H7 (cell line): Measurements from ENCODE around the gene EMC10. TPM values are rescaled to one million over a fixed set of nuclear protein-coding genes. Genes with fewer than 3 reads are reported as not detected.
A peak's percentile ranks its signal among the peaks of the same experiment; 100 is the strongest.

Experiments used
- DNase-seq: peaks from one replicate; pipeline ENCODE4 v3.0.0; 2012
- H3K27me3 ChIP-seq: 2 replicates; pipeline ENCODE4 v1.6.0; 2011; ENCODE audit warnings: mild to moderate bottlenecking, low read length; ENCODE audit not compliant: control insufficient read depth, insufficient read depth
- H3K36me3 ChIP-seq: replicated peaks from 2 replicates; pipeline ENCODE4 v1.5.1; 2011; ENCODE audit warnings: low read length; ENCODE audit not compliant: control insufficient read depth, insufficient read depth
- H3K4me3 ChIP-seq: 2 replicates; pipeline ENCODE4 v1.5.1; 2011; ENCODE audit warnings: low read depth, mild to moderate bottlenecking, control low read depth, low read length, moderate library complexity; ENCODE audit not compliant: insufficient read depth
- total RNA-seq: library from RNA; depleted of rRNA; stranded (reverse); fragments of >200 nt; shearing (Covaris generic); gene quantifications from 2 replicates; pipeline ENCODE4 v1.2.3, GENCODE V29; 2014; rRNA removed

EMC10 gene
- total RNA-seq: 146 and 166 TPM in 2 replicates

DNA sequence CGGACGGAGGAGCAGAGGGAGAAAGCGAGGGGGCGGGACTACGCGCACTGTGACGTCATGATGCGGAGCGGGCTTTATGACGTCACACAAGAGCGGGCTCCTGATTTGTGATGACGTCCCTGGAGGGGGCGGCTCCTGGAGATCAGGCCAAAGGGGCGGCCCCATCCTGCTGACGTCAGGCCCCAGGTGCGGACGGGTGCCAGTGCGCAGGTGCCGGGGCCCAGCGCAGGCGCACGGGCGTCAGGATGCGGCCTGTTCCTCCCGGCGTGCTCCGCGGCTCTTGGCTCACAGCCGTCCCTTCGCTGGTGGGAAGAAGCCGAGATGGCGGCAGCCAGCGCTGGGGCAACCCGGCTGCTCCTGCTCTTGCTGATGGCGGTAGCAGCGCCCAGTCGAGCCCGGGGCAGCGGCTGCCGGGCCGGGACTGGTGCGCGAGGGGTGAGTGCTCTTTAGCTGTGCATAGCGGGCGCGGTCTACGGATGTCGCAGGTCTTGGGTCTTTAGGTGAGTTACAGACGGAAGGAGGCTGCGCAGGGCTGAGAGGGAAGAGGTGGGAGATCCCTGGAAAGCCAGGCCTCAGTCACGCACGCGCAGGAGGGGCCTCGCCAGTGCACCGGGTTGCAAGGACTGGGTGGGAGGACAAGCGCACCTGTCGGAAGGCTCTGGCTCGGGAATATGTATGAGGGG is at the start of gene EMC10, which contains the start of gene GARIN5A:
Gene EMC10 (plus strand): TSS at position 284 of the 683 bp plus-strand sequence. CDS start 38 bp downstream, at position 322.
Gene GARIN5A (minus strand): TSS at position 625 of the 683 bp plus-strand sequence. CDS start 460 bp downstream, at position 165.
- H3K36me3 ChIP-seq: peaks cover 11% of the 10 kb centered on the region
- H3K27me3 ChIP-seq: no peaks in the 10 kb centered on the region
- DNase-seq: peak; percentile 100
- H3K4me3 ChIP-seq: peak within 1 kb of the TSS; percentile 92

DNA sequence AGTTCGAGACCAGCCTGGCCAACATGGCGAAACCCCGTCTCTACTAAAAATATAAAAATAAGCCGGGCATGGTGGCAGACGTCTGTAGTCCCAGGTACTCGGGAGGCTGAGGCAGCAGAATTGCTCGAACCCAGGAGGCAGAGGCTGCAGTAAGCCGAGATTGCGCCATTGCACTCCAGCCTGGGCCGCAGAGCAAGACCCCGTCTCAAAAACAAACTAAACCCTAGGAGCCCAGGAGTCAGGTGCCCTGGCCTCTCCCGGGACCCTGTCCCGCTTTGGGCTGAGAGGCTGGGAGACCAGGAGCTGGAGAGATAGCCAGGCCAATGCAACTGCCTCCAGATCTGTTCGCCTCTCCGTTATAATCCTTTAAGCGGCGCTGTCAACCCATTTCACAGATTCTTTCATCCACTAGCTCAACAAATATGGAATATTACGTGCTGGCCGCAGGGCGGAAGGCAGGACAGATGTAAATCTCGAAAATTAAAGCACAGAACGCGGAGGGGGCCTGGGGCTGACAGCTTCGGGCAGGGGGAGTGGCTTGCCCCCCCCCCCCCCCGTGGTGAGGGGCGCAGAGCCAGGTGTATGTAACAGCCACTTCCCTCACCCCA is 48.9 kb upstream of the EMC10 start:
- Histone ChIP-seq H3K4me3 (peak overlapping the region; percentile 28), H3K27me3 (peaks cover 20% of the 10 kb centered on the region), H3K36me3 (peaks cover 3% of the 10 kb centered on the region; the same call in 1 of the 2 replicates)
- DNase-seq: no peak

- peak; percentile 87 for DNase-seq
- peak overlapping the region; percentile 28 for H3K4me3 ChIP-seq
Observed at GRCh38 chr19:50427997-50428425, 48.3 kb upstream of the EMC10 start.

DNA sequence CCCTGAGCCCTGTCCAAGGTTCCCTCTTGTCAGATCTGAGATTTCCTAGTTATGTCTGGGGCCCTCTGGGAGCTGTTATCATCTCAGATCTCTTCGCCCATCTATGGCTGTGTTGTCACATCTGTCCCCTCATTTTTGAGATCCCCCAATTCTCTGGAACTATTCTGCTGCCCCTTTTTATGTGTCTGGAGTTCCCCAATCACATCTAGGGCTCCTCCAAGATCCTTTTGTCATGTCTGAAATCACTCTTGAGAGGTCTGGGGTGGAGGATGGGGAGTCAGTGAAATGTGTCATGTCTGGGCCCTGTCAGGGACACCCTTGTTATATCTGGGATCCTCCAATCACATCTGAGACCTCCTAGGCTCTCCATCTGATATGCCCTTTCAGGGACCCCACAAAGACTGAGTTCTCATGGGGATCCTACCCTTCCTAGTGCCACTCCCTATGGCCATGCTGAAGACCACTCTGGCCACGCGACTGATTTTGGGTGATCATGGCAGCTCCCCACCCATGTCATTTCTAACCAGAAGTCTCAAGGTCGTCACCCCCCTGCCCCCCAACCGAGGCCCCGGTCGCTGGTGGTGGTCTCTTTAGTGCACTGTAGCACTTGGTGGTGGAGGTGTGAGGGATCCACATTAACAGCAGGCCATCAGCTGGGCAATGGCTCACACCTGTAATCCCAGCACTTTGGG is 47.4 kb upstream of the EMC10 start:
- peaks cover 20% of the 10 kb centered on the region for H3K27me3 ChIP-seq
- H3K4me3 ChIP-seq: no peak overlapping the region
- DNase-seq: no peak
- no peaks in the 10 kb centered on the region for H3K36me3 ChIP-seq

More at GRCh38 chr19:50427997-50428425, 48.3 kb upstream of the EMC10 start:
- peaks cover 20% of the 10 kb centered on the region for H3K27me3 ChIP-seq
- H3K36me3 ChIP-seq: peaks cover 2% of the 10 kb centered on the region; the same call in 1 of the 2 replicates

- H3K36me3 ChIP-seq: no peaks in the 10 kb centered on the region
- H3K27me3 ChIP-seq: peaks cover 20% of the 10 kb centered on the region
- H3K4me3 ChIP-seq: peak overlapping the region; percentile 73
- DNase-seq: no peak
Observed at GRCh38 chr19:50430888-50431342, 45.4 kb upstream of the EMC10 start.

DNA sequence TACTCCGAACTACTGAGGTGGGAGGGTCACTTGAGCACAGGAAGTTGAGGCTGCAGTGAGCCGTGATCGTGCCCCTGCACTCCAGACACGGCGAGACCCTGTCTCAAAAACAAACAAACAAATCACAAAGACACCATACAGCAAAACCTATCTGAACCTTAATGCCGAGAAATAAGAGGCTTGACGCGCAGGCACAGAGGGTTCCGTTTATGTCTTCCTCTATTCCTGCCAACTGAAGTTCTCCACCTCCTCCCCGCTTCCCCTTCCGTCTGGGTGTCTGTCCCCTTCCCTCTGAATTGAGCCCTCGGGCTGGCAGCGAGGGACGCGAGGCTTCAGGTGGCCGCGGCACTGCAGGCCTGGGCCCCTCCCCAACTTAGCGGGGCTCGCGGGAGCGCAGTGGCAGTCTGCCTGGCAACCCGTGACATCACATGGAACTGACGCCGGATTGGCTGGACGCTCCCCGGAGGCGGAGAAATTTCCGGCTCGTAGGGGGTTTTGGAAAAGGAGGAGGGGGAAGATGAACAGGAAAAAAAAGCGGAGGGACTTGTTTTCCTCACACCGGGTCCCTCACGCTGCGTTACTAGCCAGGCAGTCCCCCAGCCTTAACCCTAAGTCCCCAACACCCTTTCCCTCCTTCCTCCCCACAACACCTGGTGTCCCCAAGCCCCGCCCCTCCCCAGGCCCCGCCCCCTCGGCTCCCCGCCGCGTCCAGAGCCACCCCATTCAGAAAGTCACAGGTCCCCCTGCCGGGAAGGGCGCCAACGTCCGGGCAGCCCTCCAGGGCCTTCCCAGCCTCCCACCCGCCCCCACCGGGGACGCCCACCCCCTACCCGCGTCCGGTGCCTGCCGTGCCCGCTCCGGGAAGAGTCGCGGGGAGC is 44.7 kb upstream of the EMC10 start:
- DNase-seq: peak; percentile 98
- H3K4me3 ChIP-seq: peak overlapping the region; percentile 73
- H3K36me3 ChIP-seq: no peaks in the 10 kb centered on the region
- H3K27me3 ChIP-seq: peaks cover 20% of the 10 kb centered on the region

DNA sequence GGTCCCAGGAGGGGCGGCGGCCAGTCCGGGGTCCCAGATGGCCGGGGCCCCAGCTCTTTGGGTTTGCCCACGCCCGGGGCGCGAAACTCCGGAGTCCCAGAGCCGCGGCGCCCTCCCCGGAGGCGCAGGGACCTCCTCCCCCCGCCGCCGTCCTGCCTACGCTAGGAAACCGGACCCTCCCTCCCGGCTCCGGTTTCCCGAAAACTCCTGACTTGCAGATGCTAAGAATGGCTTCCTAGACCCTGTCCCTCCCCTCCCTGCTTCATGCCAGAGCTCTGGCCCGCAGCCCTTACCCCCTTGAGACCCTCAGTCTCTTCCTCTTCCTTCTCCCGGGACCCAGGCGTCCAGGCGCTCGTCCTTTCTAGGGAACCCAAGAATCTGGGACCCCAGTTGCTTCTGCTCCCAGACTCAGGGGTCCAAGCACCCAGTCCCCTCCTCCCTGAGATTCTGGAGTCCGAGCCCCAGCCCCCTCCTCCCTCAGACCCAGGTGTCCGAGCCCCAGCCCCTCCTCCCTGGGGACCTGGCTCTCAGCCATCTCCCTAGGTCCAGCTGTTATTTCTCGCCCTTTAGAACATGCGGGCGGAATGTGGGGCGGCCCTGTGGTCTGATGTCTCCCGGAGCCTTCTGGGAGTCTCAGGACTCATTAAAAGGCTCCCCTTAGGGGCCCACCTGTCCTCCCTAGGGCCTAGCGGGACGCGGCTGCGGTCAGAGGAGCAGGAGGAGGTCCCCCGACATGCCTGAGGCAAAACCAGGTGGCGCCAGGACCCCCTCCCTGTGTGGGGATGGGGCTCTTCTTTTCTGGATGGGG is 43.9 kb upstream of the EMC10 start, which contains the start of gene MYBPC2:
Gene MYBPC2 (plus strand): TSS at position 672 of the 808 bp plus-strand sequence. CDS start 62 bp downstream, at position 734.
- peak; percentile 88 for DNase-seq

DNA sequence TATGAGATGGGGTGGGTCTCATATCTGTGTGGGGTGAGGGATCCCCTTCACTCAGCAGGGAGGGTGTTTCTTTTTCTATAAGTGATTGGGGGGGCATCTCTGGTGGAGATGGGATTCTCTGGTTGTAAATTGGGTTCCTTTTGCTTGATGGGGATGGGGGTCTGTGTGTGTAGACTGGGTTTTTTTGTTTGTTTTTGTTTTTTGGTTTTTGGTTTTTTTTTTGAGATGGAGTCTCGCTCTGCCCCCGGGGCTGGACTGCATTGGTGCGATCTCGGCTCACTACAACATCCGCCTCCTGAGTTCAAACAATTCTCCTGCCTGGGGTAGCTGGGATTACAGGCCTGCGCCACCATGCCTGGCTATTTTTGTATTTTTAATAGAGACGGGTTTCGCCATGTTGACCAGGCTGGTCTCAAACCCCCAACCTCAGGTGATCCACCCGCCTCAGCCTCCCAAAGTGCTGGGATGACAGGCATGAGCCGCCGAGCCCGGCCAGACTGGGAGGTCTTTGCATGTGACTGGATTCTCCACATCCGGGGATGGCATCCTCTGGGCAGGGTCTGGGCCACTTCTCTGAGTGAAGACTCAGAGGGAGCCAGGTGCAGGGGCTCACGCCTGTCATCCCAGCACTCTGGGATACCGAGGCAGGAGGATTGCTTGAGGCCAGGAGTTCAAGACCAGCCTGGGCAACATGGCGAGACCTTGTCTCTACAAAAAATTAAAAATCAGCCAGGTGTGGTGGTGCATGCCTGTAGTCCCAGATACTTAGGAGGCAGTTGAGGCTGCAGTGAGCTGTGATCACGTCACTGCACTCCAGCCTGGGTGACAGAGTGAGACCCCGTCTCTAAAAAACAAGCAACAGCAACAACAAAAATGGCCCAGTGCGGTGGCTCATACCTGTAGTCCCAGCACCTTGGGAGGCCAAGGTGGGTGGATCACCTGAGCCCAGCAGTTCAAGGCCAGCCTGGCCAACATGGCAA is 42.8 kb upstream of the EMC10 start:
- Histone ChIP-seq H3K4me3 (no peak overlapping the region), H3K27me3 (peaks cover 16% of the 10 kb centered on the region), H3K36me3 (no peaks in the 10 kb centered on the region)
- no peak for DNase-seq

More for the DNA sequence above, 43.9 kb upstream of the EMC10 start, which contains the start of gene MYBPC2:
- Histone ChIP-seq H3K27me3 (peaks cover 22% of the 10 kb centered on the region), H3K36me3 (no peaks in the 10 kb centered on the region), H3K4me3 (peak within 1 kb of the TSS; percentile 73)

- Histone ChIP-seq H3K27me3 (peaks cover 10% of the 10 kb centered on the region; the same call in 1 of the 2 replicates), H3K36me3 (no peaks in the 10 kb centered on the region), H3K4me3 (no peak overlapping the region)
- DNase-seq: no peak
Observed at GRCh38 chr19:50434525-50434924, 41.8 kb upstream of the EMC10 start.

DNA sequence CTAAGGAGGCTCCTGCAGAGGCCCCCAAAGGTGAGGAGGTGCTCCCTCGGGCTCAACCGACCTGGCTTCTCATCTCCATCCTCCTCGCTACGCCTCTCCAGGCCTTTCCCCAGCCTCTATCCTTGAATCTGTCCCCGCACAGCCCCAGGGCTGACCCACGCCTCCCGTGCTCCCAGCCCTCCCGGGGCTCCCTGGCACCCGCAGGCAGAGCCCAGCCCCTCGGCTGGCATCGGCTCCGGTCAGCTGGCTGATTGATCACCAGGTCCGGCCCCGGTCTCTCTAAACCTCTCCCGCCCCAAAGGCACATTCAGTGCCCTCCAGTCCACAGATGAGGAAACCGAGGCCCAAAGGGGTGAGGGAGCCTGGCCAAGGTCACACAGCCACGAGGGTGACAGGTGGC is 41.1 kb upstream of the EMC10 start:
- no peak overlapping the region for H3K4me3 ChIP-seq
- no peaks in the 10 kb centered on the region for H3K36me3 ChIP-seq
- DNase-seq: no peak
- peaks cover 6% of the 10 kb centered on the region; the same call in 1 of the 2 replicates for H3K27me3 ChIP-seq

DNA sequence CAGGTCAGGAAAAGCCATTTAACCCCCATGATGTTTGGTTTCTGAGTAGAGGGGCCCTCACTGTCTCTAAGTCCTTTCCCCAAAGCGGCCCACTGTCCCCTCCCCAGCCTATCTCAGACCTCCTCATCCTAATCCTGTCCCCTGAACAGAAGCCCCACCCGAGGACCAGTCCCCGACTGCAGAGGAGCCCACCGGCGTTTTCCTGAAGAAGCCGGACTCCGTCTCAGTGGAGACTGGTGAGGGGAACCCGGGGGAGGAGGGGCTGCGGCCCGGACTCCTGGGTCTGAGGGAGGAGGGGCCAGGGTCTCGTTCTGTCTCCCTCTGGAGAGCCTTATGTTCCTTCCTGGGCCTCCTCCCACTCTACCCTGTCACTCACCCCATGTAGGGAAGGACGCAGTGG is 40.7 kb upstream of the EMC10 start:
- Histone ChIP-seq H3K27me3 (peaks cover 4% of the 10 kb centered on the region; the same call in 1 of the 2 replicates), H3K4me3 (no peak overlapping the region), H3K36me3 (no peaks in the 10 kb centered on the region)
- DNase-seq: no peak

- Histone ChIP-seq H3K36me3 (no peaks in the 10 kb centered on the region), H3K27me3 (peaks cover 2% of the 10 kb centered on the region; the same call in 1 of the 2 replicates), H3K4me3 (no peak overlapping the region)
- no peak for DNase-seq
Observed at GRCh38 chr19:50437862-50438449, 38.4 kb upstream of the EMC10 start.
